ENCODE results near the gene MVB12A. TPM values are rescaled to one million over a fixed set of nuclear protein-coding genes. Genes with fewer than 3 reads are reported as not detected.

Gene MVB12A
- total and polyA plus RNA-seq, 9 of the 15 experiments (the other 6 are each of a cell fraction or from before 2014, with no cell fraction given) = 1.2 to 46.2 (median 22.4) TPM

GRCh38 chr19:17424743-17425365 is 5.0 kb downstream of the MVB12A start (continued):
- TF ChIP-seq SRSF9 (IDR thresholded peaks at IDR 0.05; ENCODE audit: borderline replicate concordance, low read depth, low read length) = no peak
- no peak for TF ChIP-seq ATF6 (CRISPR knock-in tag; IDR thresholded peaks at IDR 0.05)
- TF ChIP-seq CCNT2 (IDR thresholded peaks at IDR 0.05; ENCODE audit: borderline replicate concordance, extremely low read depth, insufficient read length, low read depth, low read length) = no peak
- TF ChIP-seq KDM4B (IDR thresholded peaks at IDR 0.05; ENCODE audit: borderline replicate concordance in 2 of 2, low read depth in 1 of 2) = peak in 1 of 2 experiments; percentile 52; a peak in 1 of 4 replicates
- TF ChIP-seq CTCFL (IDR thresholded peaks at IDR 0.05; ENCODE audit: borderline replicate concordance, insufficient read depth, low read depth, low read length, poor library complexity, severe bottlenecking) = peak; percentile 83
- TF ChIP-seq CBX1 (IDR thresholded peaks at IDR 0.05; ENCODE audit: low read depth) = 0 out of 2 replicates have a peak, but pooled peaks have one; percentile 17
- TF ChIP-seq RB1 (IDR thresholded peaks at IDR 0.05; ENCODE audit: low read depth) = peak; percentile 75
- no peak for TF ChIP-seq KDM2B (CRISPR knock-in tag; IDR thresholded peaks at IDR 0.05)
- TF ChIP-seq BRD4 (IDR thresholded peaks at IDR 0.05) = no peak
- TF ChIP-seq RBFOX2 (IDR thresholded peaks at IDR 0.05; ENCODE audit: low read depth, low read length) = peak; percentile 42; the same call in 1 of the 2 replicates
- no peak for TF ChIP-seq IRF9 (tag; IDR thresholded peaks at IDR 0.05)
- TF ChIP-seq ZNF740 (CRISPR knock-in tag; IDR thresholded peaks at IDR 0.05) = peak; percentile 92
- TF ChIP-seq ZNF740 (tag; IDR thresholded peaks at IDR 0.05) = peak in 1 of 2 experiments; percentile 86; a peak in 2 of 4 replicates
- peak; percentile 53; the same call in 1 of the 2 replicates for TF ChIP-seq ZNF263 (CRISPR knock-in tag; IDR thresholded peaks at IDR 0.05; ENCODE audit: borderline replicate concordance)
- no peak for TF ChIP-seq ZNF277 (CRISPR knock-in tag; IDR thresholded peaks at IDR 0.05; ENCODE audit: borderline replicate concordance)
- 0 out of 2 replicates have a peak, but pooled peaks have one; percentile 47 for TF ChIP-seq HDAC2 (IDR thresholded peaks at IDR 0.05)
- TF ChIP-seq RFX1 (IDR thresholded peaks at IDR 0.05) = no peak
- TF ChIP-seq MTF1 (CRISPR knock-in tag; IDR thresholded peaks at IDR 0.05; ENCODE audit: borderline replicate concordance) = no peak
- peak; percentile 73 for TF ChIP-seq CXXC5 (CRISPR knock-in tag; IDR thresholded peaks at IDR 0.05)
- peak; percentile 69 for TF ChIP-seq MEIS2 (IDR thresholded peaks at IDR 0.05; ENCODE audit: partially characterized antibody)
